ENCODE measurements around the gene GRK6.
A peak's percentile ranks its signal among the peaks of the same experiment; 100 is the strongest.

Gene GRK6

DNA sequence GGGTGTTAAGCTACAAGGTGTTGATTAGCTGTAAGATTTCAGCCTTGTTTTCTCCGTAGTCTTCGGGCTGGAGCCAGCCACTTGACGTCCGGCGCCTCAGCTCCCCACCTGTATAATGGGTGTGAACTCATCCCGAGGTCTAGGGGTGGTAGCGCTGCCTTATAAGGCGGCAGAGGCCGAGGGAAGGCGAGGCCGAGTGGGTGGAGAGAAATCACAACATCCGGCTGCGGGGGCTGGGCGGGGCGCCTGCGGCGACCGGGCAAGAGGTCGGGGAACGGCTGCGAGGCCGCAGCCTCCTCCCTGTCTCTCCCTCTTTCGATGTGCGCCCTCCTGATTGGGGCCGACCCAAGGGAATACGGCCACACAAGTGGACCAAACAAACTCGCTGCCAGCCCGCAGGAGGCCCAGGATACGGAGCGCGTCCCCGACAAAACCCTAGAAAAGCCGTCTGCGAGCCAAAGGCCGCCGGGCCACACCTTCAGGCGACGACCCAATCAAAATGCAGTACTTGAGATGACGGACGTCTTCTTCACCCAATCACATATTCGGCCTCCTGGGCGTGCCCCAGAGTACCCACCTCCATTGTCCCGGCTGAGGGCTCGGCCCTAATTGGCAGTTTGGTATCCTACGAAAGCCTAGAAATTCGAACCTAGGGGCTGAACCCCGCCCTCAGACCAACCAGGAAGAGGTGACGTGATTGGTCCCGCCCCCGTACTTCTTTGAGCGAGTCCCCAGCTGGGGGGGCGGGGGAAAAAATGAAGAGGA, 493 bp upstream of the GRK6 start:
- peak; percentile 94 to 100 (median 99) for DNase-seq (ENCODE audit: low read depth in 4 of 4, low spot score in 1 of 4)

DNA sequence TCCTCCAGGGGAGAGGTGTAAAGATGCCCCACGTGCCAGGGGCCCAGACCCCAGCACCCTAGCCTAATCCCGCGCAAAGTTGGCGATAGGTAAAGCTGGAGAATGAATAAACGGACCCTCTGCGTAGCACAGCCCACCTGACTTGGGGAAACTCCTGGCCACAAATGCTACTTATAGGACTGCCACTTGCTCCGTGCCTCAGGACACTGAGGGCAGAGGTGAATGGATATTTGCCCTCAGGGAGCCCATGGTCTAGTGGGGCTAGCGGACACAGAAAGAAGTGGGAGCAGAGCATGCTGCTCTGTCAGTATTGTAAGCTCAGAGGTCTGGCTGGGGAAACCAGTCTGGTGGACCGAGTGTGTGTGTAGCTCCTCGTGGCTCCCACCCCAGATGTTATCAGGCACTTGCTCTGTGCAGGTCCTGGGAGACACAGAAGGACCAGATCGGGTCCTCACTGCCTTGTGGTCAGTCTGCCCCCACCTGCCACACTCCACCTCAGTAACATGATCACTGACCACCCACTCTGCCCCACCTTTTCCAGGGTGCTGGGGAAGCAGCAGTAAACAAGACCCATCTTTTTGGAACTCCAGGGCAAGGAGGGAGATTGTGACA, 841 bp downstream of the GRK6 start:
- DNase-seq (ENCODE audit: low read depth in 4 of 4, low spot score in 1 of 4), result no peak

DNA sequence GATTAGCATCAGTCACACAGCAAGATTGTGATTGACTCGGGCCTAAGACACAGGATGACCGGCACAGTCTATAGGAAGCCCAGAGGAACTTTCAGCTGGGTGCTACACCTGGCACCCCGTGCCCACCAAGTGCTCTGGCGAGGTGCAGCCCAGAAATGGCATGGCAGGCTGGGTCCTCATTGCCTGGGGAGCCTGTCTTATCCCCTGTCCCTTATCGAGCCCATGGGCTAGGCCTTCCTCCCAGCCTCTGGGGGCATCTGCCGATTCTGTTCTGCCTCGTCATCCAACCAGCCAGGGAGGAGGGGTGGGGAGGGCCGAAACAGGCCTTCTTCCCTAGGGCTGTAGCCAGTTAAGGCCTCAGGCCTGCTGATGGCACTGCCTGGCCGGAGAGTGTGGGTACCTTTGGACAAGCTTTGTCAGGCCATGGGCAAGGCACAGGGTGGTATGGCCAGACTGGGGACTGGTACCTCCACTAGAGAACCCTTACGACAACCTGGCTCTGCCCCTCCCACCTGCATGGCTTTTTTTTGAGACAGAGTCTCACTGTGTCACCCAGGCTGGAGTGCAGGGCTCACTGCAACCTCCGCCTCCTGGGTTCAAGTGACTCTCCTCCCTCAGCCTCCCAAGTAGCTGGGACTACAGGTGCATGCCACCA, 1.6 kb downstream of the GRK6 start:
- DNase-seq (ENCODE audit: low read depth in 4 of 4, low spot score in 1 of 4), result no peak

DNA sequence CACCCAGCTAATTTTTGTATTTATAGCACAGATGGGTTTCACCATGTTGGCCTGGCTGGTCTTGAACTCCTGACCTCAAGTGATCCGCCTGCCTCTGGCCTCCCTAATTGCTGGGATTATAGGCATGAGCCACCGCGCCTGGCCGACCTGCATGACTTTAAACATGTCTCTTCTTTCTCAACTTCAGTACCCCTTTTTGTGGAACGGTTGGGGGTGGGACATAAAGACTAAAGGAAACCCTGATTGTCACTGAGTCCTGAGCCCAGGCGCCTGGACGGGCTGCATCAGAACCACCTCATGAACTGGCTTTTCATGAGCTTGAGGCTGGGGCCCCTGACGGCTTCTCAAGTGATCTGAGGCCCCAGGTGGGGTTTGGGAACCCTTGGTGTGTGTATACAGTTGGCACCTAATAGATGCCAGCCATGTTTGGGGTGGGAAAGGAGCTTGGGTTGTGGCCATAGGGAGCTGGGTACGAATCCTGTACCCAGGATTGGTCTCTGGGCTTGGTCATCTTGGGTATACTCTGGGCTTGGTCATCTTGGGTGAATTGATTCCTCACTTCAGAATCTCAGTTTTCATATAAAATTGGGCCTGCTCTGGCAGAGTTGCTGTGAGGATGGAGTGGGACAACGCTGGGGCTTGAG, 2.2 kb downstream of the GRK6 start:
- DNase-seq (ENCODE audit: low read depth in 4 of 4, low spot score in 1 of 4), result no peak

DNA sequence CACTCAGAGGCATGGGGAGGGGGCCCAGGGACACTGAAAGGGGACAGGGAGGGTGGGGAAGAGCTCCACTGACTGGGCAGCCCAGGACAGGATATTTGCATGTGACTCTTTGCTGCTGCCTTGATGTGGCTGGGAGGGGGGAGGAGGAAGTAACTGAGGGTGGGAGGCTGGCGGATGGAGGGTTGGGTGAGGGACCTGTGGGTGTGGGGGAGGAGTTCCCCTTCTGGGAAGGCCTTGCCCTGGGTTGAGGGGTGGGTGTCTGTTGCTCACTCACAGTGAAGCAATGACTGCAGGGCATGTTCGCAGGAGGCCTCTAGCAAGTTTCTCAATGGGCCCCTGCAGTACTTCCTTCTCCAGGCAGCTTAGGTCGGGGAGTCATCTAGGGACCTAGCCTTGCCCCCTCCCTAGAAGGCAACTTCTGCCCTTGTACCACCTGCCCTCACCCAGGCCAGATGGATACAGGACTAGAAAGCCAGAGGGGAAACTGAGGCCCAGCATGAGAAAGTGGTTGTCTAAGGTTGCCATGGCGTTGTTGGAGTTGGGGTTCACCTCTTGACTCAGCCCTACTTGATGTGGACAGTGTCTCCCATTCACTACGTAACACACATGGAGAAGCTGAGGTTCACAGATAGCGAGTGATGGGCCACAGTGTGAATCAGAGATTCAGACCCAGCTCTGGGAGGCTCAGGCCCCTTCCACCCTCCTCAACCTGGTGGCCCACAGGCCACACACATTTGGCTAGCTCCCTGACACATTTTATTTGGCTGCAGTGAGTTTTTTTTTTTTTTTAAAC, 3.0 kb downstream of the GRK6 start:
- DNase-seq (ENCODE audit: low read depth in 4 of 4, low spot score in 1 of 4), result peak in 3 of 4 experiments; percentile 66 to 89 (median 75)

DNA sequence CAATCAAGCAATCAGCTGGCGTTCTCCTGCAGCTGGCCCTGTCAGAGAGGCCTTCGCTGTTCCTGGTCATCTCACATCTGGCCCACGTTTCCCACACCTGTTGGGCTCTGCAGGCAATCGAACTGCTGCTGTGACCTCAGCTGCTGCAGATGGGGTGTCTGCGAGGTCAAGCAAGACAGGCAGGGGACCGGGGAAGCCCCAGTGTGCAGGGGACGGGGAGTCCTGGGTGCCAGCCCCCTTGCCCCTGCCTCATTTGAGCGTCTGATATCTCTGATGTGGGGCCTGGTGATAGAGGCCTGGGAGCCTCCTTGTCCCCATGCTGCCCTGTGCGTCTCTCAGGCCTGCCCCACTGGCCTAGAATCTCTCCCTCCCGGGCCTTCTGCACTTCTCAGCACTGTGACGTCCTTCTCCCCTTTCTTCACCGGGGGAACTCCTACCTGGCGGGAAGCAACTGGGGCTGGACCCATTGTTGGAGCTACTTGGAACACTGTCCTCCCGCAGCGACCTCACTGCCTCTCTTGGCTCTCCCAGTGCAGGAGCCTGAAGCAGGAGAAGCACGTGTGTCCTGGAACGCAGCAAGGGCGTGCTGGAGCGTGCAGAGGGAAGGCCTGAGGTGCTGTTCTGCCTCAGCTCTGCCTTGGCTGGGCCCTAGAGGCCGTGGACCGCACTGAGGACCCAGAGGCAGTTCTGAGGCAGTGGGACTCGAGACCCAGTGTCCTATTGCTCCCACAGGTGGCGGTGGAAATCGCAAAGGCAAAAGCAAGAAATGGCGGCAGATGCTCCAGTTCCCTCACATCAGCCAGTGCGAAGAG, 3.9 kb downstream of the GRK6 start:
- no peak for DNase-seq (ENCODE audit: low read depth in 4 of 4, low spot score in 1 of 4)

DNA sequence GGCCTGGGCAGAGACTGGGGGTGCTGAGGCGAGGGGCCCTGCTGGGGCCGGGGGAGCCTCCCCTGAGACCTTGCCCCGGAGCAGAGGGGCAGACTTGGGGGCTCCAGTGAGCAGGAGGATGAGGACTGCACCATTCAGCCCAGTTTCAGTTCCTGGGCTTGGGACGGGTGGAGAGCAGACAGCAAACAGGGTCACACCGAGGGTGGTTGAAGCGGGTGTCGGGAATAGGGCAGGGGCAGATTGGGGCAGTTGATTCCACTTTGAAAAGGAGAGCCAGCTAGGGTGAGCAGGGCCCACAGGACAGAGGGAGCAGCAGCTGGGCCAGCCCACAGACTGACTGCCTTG, 4.5 kb downstream of the GRK6 start:
- no peak for DNase-seq (ENCODE audit: low read depth in 4 of 4, low spot score in 1 of 4)

DNA sequence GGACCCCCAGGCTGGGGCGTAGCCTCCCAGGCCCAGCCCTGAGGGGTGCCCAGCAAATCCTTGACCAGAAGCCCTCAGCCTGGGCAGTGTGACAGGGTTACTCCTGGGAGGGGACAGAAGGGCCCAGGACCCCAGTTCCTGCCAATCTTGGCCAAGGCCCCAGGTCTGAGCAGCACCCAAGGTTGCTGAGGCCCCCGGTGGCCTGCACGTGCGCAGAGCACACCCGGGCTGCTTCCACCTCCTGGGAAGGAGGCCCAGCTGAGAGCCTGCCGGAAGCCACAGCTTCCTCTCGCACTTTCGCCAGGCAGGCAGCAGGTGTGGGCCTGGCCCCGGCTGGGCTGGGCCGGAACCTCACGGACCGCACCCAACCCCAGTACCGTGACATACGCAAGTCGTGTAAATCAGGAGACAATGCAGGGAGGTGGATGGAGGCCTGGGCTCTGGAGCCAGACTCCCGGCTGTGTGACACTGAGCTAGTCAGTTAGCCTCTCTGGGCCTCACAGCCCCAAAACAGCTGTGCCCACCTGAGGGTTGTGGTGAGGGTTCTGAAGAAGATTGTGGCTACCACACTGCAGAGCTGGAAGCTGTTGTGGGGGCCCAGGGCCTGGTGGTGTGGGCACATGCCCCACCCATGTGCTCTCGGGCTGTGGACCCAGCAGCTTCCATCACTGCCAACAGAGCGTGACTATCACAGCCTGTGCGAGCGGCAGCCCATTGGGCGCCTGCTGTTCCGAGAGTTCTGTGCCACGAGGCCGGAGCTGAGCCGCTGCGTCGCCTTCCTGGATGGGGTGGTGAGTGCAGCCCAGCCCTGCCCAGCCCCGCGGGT, 5.1 kb downstream of the GRK6 start:
- peak in 2 of 4 experiments; percentile 53 to 64 for DNase-seq (ENCODE audit: low read depth in 4 of 4, low spot score in 1 of 4)

DNA sequence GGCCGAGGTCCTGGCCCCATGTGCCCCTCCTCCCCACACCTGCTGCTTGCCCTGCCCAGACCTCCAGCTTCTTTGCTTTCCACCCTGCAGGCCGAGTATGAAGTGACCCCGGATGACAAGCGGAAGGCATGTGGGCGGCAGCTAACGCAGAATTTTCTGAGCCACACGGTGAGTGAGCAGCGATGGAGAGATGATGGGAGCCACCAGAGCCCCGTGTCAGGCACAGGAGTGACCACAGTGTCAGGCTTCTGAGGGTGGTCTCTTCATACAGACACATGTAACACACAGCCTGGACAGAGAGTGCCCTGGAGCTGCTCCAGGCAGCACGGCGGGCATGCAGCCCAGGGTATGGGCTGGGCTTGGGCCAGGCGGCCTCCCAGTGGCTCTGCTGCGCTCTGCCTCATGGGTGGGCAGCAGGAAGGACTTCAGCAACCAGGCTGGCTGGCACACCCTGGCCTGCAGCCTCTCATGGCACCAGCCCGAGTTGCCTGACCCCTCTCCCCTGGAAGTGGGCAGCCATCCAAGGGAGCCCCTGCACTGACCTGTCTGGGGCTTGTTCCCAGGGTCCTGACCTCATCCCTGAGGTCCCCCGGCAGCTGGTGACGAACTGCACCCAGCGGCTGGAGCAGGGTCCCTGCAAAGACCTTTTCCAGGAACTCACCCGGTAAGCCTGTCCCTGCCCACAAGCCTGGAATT, 5.8 kb downstream of the GRK6 start:
- no peak for DNase-seq (ENCODE audit: low read depth in 4 of 4, low spot score in 1 of 4)

DNA sequence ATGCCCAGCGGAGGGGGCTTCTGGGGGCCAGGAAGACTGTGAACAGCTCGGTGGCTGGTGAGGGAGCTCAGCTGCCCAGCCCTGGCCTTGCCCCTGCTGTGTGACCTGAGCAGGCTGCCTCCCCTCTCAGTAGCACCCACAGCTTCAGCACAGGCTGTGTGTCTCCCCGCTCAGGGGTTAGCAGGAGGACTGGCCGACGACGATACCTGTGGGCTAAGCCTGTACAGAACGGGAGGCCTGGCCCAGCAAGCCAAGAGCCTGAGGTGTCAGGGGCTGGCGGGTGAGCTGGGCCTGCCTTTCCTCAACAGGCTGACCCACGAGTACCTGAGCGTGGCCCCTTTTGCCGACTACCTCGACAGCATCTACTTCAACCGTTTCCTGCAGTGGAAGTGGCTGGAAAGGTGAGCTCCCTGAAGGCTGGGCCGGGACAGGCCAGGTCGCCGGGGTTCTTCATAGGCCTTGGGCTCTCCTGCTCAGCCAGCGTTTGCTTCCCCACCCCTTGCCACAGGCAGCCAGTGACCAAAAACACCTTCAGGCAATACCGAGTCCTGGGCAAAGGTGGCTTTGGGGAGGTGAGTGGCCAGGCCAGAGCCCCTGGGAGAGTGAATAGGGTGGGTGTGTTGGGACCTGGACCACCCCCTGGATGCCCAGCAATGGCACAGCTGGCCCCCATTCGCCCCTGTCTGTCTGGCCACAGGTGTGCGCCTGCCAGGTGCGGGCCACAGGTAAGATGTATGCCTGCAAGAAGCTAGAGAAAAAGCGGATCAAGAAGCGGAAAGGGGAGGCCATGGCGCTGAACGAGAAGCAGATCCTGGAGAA, 6.6 kb downstream of the GRK6 start:
- no peak for DNase-seq (ENCODE audit: low read depth in 4 of 4, low spot score in 1 of 4)

DNA sequence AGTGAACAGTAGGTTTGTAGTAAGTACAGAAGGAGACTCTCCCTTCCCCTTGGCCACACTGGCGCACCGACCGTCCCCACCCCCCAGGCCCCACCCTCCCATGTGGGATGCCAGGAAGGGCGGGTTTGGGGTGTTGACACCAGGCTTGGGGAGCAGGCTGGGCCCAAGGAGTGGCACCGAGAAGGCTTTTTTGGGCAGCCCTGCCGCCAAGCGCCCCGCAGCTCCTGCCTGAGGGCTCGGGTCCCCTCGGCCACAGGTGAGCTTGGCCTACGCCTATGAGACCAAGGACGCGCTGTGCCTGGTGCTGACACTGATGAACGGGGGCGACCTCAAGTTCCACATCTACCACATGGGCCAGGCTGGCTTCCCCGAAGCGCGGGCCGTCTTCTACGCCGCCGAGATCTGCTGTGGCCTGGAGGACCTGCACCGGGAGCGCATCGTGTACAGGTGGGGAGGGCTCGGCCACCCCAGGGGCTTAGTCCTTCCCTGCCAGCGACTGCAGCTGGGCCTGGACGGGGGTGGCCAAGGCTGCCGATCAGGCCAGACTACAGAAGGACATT, 7.3 kb downstream of the GRK6 start:
- DNase-seq (ENCODE audit: low read depth in 4 of 4, low spot score in 1 of 4), result no peak

DNA sequence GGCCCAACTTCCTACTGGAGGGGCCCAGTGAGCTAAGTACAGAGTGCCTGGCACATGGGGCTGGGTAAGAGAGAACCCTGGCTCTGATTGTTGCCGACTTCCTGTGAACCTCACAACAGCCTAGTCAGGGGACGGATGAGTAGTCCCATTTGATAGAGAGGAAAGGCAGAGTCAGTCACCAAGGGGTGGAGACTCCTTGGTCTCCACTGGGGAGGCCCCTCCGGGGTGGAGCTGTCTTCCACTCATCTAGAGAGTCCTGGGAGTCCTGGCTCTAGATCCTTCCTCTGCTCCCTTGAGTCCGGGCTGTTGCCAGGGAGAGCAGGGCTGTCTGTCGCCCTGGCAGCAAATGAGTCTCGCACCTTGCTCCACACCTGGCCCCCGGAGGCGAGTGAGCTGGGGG, 8.0 kb downstream of the GRK6 start:
- peak in 1 of 4 experiments; percentile 71 for DNase-seq (ENCODE audit: low read depth in 4 of 4, low spot score in 1 of 4)

DNA sequence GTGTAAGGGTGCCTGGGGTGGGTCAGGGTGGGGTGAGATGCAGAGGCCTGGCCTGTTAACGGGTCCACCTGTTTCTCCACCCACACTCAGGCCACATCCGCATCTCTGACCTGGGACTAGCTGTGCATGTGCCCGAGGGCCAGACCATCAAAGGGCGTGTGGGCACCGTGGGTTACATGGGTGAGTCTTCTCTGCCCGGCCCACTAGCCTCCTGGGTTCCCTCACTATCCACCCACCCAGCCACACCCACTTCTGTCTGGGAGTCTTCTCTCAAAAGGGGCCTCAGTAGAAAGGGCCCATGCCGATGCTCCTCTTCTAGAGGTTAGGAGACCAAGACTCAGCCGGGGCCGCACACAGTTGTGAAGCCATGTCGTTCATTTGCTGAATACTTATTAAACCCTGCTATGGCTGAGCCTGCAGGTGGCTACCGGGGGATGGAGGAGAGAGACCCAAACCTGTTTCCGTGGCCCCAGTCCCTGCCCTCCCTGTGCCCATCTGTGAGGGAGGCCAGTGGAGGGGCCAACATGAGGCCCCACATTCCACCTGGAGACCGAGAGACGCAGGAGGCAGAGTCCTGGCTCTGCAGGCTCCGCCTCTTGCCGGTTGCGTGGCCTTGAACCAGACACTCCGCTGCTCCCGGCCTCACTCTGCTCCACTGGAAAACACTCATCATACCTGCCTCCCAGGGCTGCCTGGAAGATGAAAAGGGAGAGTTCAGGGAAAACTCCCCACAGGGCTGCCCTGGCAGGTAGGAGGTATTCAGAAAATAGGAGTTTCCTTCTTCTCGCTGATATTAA, 8.7 kb downstream of the GRK6 start:
- no peak for DNase-seq (ENCODE audit: low read depth in 4 of 4, low spot score in 1 of 4)

DNA sequence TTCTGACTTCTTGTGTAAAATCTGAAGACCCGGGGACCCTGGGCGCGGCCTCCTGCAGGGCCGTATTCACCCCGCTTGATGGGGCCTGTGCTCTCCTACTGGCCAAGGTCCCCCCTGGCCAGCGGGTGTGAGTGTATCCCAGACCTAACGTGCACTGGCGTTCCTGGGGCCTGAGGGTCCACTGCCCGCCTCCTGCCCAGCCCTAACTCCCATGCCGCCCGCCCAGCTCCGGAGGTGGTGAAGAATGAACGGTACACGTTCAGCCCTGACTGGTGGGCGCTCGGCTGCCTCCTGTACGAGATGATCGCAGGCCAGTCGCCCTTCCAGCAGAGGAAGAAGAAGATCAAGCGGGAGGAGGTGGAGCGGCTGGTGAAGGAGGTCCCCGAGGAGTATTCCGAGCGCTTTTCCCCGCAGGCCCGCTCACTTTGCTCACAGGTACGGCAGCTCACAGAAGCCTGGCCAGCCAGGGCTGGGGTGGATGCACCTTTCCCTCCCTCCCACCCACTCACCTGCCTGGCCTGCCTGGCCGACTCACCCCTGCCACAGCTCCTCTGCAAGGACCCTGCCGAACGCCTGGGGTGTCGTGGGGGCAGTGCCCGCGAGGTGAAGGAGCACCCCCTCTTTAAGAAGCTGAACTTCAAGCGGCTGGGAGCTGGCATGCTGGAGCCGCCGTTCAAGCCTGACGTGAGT, 9.5 kb downstream of the GRK6 start:
- no peak for DNase-seq (ENCODE audit: low read depth in 4 of 4, low spot score in 1 of 4)

DNA sequence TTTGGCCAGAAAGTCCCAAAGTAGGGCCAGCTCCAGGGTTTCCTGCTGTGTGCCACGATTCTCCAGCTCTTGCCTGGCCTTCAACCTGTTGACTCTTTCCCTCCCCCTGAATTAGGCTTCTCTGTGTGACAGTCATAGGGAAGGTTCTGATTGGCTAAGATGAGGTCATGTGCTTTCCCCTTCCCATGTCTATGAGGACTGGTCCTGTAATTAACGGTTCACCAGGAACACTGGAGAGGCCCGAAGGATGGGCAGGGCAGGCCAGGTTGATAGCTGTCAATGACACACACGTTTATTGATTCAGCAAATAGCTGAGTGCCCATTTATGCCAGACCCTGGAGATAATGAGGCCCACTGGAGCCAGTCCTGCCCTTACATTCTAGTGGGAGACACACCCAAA, 11.1 kb downstream of the GRK6 start:
- no peak for DNase-seq (ENCODE audit: low read depth in 4 of 4, low spot score in 1 of 4)

DNA sequence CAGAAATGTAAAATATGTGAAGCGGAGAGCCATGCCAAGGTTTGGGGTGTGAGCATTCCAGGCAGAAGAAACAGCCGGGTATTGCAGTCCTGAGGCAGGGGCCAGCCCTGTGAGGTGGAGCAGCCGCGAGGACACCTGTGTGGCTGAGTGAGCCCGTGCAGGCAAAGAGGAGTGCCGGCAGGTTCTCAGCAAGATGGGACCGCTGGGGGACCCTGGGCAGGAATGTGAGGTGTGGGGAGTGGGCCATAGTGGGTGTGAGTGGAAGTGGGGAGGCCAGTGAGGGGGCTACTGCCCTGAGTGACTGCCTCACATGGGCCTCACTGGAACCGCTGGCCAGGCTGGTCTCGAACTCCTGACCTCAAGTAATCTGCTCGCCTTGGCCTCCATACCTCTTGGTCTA, 12.0 kb downstream of the GRK6 start:
- no peak for DNase-seq (ENCODE audit: low read depth in 4 of 4, low spot score in 1 of 4)
